ENCODE measurements around the gene ZBTB7A.
"Not testable (repeated sequence)": the region's sequence is repeated elsewhere in the genome, so short reads cannot be mapped to it uniquely, and the experiment has no call there.

Gene ZBTB7A

DNA sequence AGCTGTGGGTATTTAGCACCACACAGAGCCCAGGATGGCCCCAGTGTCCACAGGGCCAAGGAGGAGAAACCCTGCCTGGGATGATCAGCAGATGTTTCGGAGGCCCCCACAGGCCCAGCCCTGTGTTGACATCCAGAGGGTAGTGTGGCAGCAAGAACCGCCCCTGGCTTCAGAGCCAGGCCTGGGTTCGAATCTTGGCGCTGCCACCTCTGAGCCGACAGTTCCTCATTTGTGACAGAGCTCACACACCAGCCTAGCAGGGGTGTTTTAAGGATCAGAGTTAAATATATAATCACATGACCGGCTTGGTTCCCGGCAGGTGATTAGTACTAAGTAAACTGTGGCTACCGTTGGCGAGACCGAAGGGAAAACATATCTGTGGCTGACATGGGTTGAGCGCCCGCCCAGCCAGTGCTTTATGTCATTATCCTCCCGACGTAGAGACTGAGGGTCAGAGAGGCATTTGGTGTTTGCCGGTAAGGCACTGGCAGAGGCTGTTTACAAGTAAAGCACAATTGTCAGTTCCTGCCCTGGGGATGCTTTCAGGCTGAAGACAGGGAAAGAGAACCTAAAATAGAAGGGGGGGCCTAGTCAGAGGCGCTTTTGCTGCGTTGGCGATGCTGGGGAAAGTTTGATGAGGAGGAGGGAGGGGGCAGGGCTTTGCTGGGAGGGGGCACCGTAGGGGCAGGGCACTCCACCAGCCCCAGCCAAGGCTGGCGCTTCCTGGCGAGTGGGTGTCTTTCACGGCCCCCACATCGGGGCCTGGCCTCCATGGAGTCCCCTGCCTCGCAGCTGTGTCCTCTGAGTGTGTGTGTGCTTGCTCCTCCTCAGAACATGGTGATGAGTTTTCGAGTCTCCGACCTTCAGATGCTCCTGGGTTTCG lies 54.4 kb downstream of the ZBTB7A start:
- no peak for DNase-seq

DNA sequence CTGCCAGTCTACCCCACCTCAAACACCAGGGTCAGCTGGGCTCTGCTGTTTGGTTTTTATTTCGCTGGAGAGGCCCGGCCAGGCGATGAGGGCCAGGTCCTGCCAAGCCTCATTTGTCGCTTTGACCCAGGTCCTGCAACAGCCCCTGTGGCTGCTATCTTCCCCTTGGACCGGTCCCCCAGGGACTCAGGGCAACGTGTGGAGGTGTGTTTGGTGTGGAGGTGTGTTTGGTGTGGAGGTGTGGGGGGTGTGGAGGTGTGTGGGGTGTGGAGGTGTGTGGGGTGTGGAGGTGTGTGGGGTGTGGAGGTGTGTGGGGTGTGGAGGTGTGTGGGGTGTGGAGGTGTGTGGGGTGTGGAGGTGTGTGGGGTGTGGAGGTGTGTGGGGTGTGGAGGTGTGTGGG lies 55.3 kb downstream of the ZBTB7A start:
- not testable (repeated sequence) for DNase-seq

DNA sequence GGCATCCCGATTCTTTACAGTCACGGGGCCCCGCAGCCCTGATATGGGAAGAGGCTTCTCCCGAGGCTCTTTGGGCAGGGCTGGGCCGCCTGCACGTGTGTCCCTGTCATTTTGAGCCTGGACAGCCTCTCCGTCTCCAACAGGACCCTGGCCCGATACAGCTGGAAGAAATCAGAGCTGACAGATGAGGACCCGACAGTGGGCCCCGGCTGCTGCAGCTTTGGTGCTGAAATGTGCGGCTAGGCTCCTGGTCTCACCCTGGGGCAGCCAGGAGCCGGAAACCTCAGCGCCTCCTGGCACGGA lies 55.9 kb downstream of the ZBTB7A start:
- no peak for DNase-seq

DNA sequence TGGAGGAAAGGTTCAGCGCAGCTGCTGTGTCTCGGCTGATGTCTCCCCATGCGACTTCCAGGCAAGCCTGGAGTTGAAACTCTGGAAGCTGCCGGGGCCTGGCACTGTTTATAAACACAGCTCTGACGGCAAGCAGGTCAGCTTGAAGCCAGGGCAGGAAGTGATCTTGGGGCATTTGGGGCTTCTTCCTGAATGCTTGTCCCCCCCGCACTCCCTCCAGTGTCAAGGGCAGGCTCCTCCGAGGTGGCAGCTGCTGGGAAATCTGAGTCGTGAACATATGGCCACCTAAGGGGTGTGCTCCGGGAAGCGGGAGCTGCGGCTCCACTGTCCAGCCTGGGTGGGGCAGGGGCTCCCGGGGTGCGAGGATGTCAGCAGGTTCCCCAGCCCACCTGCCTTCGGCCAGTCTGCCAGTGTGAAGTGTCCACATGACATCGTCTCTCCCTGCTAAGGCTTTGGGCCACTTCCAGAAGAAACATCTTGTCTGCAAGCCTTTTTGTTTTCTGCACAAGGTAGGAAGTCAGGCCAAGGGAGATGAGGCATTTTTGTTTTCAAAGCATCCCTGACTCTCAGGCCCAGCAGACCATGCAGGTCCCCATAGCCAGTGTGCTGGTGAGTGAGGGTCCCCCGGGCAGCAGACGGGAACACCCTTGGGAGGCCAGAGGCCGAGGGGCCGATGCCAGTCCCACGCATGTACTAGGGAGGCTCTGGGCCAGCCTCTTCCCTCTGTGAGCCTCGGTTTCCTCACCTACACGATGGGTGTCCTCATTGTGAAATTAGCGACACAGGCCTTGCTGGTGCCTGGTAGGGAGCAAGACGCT lies 56.5 kb downstream of the ZBTB7A start:
- no peak for DNase-seq

DNA sequence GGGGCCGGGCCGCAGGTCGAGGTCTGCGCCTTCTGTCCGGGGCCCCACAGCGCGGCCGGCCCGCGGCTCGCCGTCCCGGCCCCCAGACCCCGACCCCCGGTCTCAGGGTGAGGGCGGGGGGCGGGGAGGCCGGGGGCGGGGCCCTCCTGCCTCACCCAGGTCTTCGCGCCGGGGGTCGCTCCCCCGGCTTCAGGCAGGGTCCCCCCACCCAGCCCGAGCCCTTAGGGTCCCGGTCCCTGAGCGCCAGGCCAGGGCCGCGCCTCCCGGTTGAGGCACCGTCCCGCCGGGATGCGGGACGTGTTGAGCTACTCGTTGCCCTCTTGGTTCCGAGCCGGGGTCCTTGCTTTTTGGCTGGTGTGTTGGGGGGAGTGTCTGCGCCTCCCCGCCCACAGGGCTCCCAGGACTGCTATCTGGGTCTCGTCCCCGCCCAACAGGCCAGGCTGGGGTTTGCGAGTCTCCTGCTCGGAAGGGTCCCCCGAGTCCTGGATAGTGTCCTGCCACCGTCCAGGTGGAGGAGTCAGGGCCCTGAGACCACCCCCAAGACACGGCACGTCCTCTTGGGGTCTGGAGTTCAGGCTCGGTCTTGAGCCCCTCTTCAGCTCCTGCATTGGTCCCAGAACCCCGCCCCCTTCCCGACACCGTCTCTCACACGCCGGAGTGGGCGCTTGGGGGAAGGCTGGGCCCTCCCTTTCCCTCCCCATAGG lies 58.7 kb downstream of the ZBTB7A start:
- no peak for DNase-seq

DNA sequence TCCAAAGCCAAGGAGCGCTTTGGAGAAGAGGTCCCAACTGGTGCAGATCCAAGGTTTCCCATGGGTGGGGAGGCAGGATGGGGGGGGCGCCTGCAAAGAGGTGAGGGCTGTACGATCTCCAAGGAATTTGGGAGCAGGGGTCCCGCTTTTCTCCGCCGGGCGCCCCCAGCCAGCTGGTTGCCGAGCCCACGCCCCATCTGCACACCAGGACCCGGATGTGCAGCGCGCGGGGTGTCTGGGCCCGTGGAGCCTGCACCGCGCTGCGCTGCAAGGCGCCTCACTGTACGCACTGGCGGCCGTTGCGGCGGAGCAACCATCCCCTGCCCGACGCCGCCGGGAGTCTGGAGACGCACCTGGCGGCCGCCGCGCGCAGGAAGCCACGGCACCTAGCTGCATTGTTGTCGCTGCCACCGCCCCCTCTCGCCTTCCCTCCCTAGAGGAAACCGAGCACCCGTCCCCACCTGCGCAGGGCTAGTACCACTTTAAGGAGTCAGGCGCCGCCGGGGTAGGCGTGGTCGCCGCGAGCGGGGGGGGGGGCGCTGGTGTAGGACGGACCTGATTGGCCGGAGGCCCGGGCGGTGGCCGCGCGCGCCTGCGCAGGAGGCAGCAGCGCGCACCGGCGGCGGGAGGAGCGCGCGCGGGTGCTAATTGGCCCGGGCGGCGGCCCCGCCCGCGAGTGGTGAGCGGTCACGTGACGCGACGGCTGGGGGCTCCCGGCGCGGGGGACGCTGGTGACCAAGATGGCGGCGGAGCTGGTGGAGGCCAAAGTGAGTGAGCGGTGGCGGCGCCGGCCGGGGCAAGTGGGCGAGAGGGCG lies 59.5 kb downstream of the ZBTB7A start, which contains the start of gene PIAS4:
PIAS4 (plus strand) TSS at position 716 of the 815 bp plus-strand sequence; CDS start at position 741, 25 bp downstream.
- DNase-seq, result peak; percentile 95

DNA sequence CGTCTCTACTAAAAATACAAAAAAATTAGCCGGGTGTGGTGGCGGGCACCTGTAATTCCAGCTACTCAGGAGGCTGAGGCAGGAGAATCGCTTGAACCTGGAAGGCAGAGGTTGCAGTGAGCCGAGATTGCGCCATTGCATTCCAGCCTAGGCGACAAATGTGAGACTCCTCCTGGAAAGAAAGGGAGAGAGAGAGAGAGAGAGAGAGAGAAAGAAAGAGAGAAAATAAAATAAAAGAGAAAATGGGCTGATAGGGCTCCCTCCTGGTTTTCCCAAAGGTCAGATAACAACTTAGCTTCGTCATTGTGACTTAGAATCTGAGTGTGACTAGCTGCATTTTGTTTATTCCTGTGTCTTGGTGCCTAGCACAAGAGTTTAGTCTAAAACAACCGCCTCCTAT lies 61.3 kb downstream of the ZBTB7A start:
- DNase-seq, result not testable (repeated sequence)

DNA sequence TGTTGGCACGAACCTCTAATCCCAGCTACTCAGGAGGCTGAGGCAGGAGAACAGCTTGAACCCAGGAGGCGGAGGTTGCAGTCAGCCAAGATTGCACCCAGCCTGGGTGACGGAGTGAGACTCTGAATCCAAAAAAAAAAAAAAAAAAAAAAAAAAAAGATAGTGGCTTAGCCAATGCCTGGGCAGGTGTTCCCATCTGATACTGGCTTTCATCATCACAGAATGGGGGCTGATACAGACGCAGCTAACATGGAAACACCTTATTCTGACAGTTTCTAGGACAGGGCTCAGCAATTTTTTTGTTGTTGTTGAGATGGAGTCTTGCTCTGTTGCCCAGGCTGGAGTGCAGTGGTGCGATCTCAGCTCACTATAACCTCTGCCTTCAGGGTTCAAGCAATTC lies 65.9 kb downstream of the ZBTB7A start:
- DNase-seq, result not testable (repeated sequence)

DNA sequence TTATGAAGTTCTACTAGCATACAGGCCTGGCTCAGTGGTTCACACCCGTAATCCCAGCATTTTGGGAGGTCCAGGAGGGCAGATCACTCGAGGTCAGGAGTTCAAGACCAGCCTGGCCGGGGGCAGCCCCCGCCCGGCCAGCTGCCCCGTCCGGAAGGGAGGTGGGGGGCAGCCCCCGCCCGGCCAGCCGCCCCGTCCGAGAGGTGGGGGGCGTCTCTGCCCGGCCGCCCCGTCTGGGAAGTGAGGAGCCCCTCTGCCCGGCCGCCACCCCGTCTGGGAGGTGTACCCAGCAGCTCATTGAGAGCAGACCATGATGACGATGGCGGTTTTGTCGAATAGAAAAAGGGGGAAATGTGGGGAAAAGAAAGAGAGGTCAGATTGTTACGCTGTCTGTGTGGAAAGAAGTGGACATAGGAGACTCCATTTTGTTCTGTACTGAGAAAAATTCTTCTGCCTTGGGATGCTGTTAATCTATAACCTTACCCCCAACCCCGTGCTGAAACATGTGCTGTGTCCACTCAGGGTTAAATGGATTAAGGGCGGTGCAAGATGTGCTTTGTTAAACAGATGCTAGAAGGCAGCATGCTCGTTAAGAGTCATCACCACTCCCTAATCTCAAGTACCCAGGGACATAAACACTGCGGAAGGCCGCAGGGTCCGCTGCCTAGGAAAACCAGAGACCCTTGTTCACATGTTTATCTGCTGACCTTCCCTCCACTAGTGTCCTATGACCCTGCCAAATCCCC lies 67.9 kb downstream of the ZBTB7A start:
- DNase-seq, result not testable (repeated sequence)

DNA sequence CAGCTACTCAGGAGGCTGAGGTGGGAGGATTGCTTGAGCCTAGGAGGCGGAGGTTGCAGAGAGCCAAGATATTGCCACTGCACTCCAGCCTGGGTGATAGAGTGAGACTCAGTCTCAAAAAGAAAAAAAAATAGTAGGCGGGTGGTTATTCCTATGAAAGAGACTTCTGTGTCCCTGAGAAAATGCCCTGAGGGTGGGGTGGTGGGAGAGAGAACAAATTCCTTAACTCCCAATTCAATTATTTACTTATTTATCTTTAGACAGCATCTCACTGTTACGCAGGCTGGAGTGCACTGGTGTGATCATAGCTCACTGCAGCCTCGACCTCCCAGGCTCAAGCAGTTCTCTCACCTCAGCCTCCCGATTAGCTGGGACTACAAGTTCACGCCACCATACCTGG lies 71.1 kb downstream of the ZBTB7A start:
- no peak for DNase-seq

Data from CD4-positive, alpha-beta T cell treated with Interleukin-4 for 4 hours (primary cell).